ENCODE measurements around the gene ATXN2L. TPM values are rescaled to one million over a fixed set of nuclear protein-coding genes. Genes with fewer than 3 reads are reported as not detected.

Gene ATXN2L
- total and polyA plus RNA-seq, 2 of the 13 experiments (the other 11 are each of a cell fraction or from before 2014, with no cell fraction given) = 40.8 to 55.1 TPM

DNA sequence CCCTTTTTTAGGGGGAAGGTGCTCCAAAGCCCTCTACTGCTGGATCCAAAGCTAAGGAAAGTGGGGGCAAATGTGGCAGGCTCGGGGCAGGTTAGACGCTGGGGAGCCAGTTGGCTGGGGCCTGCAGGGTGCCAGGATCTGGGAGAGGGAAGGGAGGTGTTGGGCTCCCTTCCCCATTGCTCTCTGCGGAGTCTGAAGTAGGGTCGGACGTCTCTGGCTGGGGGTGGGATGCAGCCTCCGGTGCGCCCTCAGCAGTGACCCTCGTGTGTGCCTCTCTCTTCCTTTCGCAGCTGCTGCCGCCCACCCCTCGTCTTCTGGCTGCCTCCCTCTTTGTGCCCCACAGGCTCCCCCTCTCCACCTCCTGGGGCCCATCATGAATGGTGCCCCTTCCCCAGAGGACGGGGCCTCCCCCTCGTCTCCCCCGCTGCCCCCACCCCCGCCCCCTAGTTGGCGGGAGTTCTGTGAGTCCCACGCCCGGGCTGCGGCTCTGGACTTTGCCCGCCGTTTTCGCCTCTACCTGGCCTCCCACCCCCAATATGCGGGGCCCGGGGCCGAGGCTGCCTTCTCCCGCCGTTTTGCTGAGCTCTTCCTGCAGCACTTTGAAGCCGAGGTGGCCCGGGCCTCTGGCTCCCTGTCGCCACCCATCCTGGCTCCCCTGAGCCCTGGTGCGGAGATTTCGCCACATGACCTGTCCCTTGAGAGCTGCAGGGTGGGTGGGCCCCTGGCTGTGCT, 43.1 kb downstream of the ATXN2L start (continued):
- TF ChIP-seq ETV6 (CRISPR knock-in tag; conservative IDR thresholded peaks at IDR 0.05) (peak; percentile 51; the same call in 1 of the 2 replicates), RNF2 (conservative IDR thresholded peaks at IDR 0.05; ENCODE audit: low read depth) (no peak), ZNF441 (CRISPR knock-in tag; IDR thresholded peaks at IDR 0.05; ENCODE audit: borderline replicate concordance) (no peak), SSRP1 (CRISPR knock-in tag; IDR thresholded peaks at IDR 0.05) (no peak), ZFP1 (CRISPR knock-in tag; IDR thresholded peaks at IDR 0.05) (no peak), GABPA (IDR thresholded peaks at IDR 0.05; ENCODE audit: low read depth, low read length) (no peak), GABPA (CRISPR knock-in tag; IDR thresholded peaks at IDR 0.05; ENCODE audit: low read depth) (peak; percentile 58; the same call in 1 of the 2 replicates), ZNF282 (IDR thresholded peaks at IDR 0.05; ENCODE audit: partially characterized antibody) (no peak), ZNF790 (CRISPR knock-in tag; IDR thresholded peaks at IDR 0.05; ENCODE audit: borderline replicate concordance) (0 out of 2 replicates have a peak, but pooled peaks have one; percentile 36), GFI1 (CRISPR knock-in tag; IDR thresholded peaks at IDR 0.05; ENCODE audit: borderline replicate concordance) (no peak), KLF13 (CRISPR knock-in tag; IDR thresholded peaks at IDR 0.05) (no peak), ZNF335 (CRISPR knock-in tag; IDR thresholded peaks at IDR 0.05) (no peak), AHR (CRISPR knock-in tag; IDR thresholded peaks at IDR 0.05) (0 out of 2 replicates have a peak, but pooled peaks have one; percentile 37), NCOR1 (IDR thresholded peaks at IDR 0.05; ENCODE audit: borderline replicate concordance, low read length) (peak; percentile 24; the same call in 1 of the 2 replicates)
- TF ChIP-seq, protein P1, sequence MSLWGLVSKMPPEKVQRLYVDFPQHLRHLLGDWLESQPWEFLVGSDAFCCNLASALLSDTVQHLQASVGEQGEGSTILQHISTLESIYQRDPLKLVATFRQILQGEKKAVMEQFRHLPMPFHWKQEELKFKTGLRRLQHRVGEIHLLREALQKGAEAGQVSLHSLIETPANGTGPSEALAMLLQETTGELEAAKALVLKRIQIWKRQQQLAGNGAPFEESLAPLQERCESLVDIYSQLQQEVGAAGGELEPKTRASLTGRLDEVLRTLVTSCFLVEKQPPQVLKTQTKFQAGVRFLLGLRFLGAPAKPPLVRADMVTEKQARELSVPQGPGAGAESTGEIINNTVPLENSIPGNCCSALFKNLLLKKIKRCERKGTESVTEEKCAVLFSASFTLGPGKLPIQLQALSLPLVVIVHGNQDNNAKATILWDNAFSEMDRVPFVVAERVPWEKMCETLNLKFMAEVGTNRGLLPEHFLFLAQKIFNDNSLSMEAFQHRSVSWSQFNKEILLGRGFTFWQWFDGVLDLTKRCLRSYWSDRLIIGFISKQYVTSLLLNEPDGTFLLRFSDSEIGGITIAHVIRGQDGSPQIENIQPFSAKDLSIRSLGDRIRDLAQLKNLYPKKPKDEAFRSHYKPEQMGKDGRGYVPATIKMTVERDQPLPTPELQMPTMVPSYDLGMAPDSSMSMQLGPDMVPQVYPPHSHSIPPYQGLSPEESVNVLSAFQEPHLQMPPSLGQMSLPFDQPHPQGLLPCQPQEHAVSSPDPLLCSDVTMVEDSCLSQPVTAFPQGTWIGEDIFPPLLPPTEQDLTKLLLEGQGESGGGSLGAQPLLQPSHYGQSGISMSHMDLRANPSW (CRISPR knock-in tag; IDR thresholded peaks at IDR 0.05; ENCODE audit: borderline replicate concordance) = no peak
- TF ChIP-seq, protein P2, sequence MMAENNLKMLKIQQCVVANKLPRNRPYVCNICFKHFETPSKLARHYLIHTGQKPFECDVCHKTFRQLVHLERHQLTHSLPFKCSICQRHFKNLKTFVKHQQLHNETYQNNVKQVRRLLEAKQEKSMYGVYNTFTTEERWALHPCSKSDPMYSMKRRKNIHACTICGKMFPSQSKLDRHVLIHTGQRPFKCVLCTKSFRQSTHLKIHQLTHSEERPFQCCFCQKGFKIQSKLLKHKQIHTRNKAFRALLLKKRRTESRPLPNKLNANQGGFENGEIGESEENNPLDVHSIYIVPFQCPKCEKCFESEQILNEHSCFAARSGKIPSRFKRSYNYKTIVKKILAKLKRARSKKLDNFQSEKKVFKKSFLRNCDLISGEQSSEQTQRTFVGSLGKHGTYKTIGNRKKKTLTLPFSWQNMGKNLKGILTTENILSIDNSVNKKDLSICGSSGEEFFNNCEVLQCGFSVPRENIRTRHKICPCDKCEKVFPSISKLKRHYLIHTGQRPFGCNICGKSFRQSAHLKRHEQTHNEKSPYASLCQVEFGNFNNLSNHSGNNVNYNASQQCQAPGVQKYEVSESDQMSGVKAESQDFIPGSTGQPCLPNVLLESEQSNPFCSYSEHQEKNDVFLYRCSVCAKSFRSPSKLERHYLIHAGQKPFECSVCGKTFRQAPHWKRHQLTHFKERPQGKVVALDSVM (CRISPR knock-in tag; IDR thresholded peaks at IDR 0.05) = peak; percentile 56; the same call in 1 of the 2 replicates
- TF ChIP-seq, protein P3, sequence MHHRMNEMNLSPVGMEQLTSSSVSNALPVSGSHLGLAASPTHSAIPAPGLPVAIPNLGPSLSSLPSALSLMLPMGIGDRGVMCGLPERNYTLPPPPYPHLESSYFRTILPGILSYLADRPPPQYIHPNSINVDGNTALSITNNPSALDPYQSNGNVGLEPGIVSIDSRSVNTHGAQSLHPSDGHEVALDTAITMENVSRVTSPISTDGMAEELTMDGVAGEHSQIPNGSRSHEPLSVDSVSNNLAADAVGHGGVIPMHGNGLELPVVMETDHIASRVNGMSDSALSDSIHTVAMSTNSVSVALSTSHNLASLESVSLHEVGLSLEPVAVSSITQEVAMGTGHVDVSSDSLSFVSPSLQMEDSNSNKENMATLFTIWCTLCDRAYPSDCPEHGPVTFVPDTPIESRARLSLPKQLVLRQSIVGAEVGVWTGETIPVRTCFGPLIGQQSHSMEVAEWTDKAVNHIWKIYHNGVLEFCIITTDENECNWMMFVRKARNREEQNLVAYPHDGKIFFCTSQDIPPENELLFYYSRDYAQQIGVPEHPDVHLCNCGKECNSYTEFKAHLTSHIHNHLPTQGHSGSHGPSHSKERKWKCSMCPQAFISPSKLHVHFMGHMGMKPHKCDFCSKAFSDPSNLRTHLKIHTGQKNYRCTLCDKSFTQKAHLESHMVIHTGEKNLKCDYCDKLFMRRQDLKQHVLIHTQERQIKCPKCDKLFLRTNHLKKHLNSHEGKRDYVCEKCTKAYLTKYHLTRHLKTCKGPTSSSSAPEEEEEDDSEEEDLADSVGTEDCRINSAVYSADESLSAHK (CRISPR knock-in tag; IDR thresholded peaks at IDR 0.05; ENCODE audit: borderline replicate concordance) = no peak
- TF ChIP-seq, protein P4, sequence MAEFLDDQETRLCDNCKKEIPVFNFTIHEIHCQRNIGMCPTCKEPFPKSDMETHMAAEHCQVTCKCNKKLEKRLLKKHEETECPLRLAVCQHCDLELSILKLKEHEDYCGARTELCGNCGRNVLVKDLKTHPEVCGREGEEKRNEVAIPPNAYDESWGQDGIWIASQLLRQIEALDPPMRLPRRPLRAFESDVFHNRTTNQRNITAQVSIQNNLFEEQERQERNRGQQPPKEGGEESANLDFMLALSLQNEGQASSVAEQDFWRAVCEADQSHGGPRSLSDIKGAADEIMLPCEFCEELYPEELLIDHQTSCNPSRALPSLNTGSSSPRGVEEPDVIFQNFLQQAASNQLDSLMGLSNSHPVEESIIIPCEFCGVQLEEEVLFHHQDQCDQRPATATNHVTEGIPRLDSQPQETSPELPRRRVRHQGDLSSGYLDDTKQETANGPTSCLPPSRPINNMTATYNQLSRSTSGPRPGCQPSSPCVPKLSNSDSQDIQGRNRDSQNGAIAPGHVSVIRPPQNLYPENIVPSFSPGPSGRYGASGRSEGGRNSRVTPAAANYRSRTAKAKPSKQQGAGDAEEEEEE (CRISPR knock-in tag; IDR thresholded peaks at IDR 0.05; ENCODE audit: borderline replicate concordance) = no peak
- TF ChIP-seq, protein P5, sequence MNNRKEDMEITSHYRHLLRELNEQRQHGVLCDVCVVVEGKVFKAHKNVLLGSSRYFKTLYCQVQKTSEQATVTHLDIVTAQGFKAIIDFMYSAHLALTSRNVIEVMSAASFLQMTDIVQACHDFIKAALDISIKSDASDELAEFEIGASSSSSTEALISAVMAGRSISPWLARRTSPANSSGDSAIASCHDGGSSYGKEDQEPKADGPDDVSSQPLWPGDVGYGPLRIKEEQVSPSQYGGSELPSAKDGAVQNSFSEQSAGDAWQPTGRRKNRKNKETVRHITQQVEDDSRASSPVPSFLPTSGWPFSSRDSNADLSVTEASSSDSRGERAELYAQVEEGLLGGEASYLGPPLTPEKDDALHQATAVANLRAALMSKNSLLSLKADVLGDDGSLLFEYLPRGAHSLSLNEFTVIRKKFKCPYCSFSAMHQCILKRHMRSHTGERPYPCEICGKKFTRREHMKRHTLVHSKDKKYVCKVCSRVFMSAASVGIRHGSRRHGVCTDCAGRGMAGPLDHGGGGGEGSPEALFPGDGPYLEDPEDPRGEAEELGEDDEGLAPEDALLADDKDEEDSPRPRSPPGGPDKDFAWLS (CRISPR knock-in tag; IDR thresholded peaks at IDR 0.05; ENCODE audit: borderline replicate concordance) = no peak
